ENCODE results near the gene UBASH3B.
A peak's percentile ranks its signal among the peaks of the same experiment; 100 is the strongest.

The UBASH3B gene

GRCh38 chr11:122813176-122813893, 157.8 kb downstream of the UBASH3B start:
- no peaks in the 10 kb centered on the region; the same call in none of the 2 replicates for H3K27me3 ChIP-seq
- DNase-seq: no peak
- no peaks in the 10 kb centered on the region for H3K9me3 ChIP-seq
- no peaks in the 10 kb centered on the region for H3K4me1 ChIP-seq
- no peak overlapping the region for H3K4me3 ChIP-seq (ENCODE audit: low read depth, low read length)
- no peaks in the 10 kb centered on the region for H3K36me3 ChIP-seq
- TF ChIP-seq CTCF (IDR thresholded peaks at IDR 0.05; ENCODE audit: low read depth, low read length): no peak

- Histone ChIP-seq H3K27me3 (no peaks in the 10 kb centered on the region; the same call in none of the 2 replicates), H3K4me3 (ENCODE audit: low read depth, low read length) (no peak overlapping the region), H3K36me3 (no peaks in the 10 kb centered on the region), H3K4me1 (no peaks in the 10 kb centered on the region), H3K9me3 (no peaks in the 10 kb centered on the region)
- no peak for TF ChIP-seq CTCF (IDR thresholded peaks at IDR 0.05; ENCODE audit: low read depth, low read length)
- no peak for DNase-seq
These were observed 158.4 kb downstream of the UBASH3B start for GRCh38 chr11:122813894-122814270.

- Histone ChIP-seq H3K4me1 (no peaks in the 10 kb centered on the region), H3K36me3 (no peaks in the 10 kb centered on the region), H3K9me3 (no peaks in the 10 kb centered on the region), H3K4me3 (ENCODE audit: low read depth, low read length) (no peak overlapping the region), H3K27me3 (no peaks in the 10 kb centered on the region; the same call in none of the 2 replicates)
- DNase-seq: no peak
- TF ChIP-seq CTCF (IDR thresholded peaks at IDR 0.05; ENCODE audit: low read depth, low read length): peak; percentile 39
These were observed 158.9 kb downstream of the UBASH3B start for GRCh38 chr11:122814401-122814800.

GRCh38 chr11:122815900-122816299, 160.4 kb downstream of the UBASH3B start:
- Histone ChIP-seq H3K4me3 (ENCODE audit: low read depth, low read length) (no peak overlapping the region), H3K4me1 (no peaks in the 10 kb centered on the region), H3K9me3 (no peaks in the 10 kb centered on the region), H3K36me3 (no peaks in the 10 kb centered on the region), H3K27me3 (no peaks in the 10 kb centered on the region; the same call in none of the 2 replicates)
- DNase-seq: no peak
- no peak for TF ChIP-seq CTCF (IDR thresholded peaks at IDR 0.05; ENCODE audit: low read depth, low read length)

- no peak for DNase-seq
- Histone ChIP-seq H3K4me1 (no peaks in the 10 kb centered on the region), H3K9me3 (no peaks in the 10 kb centered on the region), H3K36me3 (no peaks in the 10 kb centered on the region), H3K4me3 (ENCODE audit: low read depth, low read length) (no peak overlapping the region), H3K27me3 (no peaks in the 10 kb centered on the region; the same call in none of the 2 replicates)
- TF ChIP-seq CTCF (IDR thresholded peaks at IDR 0.05; ENCODE audit: low read depth, low read length): no peak
These were observed 161.4 kb downstream of the UBASH3B start for GRCh38 chr11:122816761-122817520.

GRCh38 chr11:122820158-122820557, 164.6 kb downstream of the UBASH3B start:
- H3K27me3 ChIP-seq: no peaks in the 10 kb centered on the region; the same call in 1 of the 2 replicates
- no peak for DNase-seq
- no peaks in the 10 kb centered on the region for H3K4me1 ChIP-seq
- no peaks in the 10 kb centered on the region for H3K9me3 ChIP-seq
- no peaks in the 10 kb centered on the region for H3K36me3 ChIP-seq
- no peak for TF ChIP-seq CTCF (IDR thresholded peaks at IDR 0.05; ENCODE audit: low read depth, low read length)
- no peak overlapping the region for H3K4me3 ChIP-seq (ENCODE audit: low read depth, low read length)

All from BE2C (cell line).